Fibroblast of the aortic adventitia (primary cell): ENCODE data around the gene DST. TPM values are rescaled to one million over a fixed set of nuclear protein-coding genes. Genes with fewer than 3 reads are reported as not detected.
A peak's percentile ranks its signal among the peaks of the same experiment; 100 is the strongest.

Experiments
- DNase-seq: peaks from one replicate; pipeline ENCODE4 v3.0.0-alpha.2; 2010; ENCODE audit warnings: low read depth
- H3K4me3 ChIP-seq: 2 replicates; pipeline ENCODE4 v1.5.1; 2011; ENCODE audit warnings: low read depth, mild to moderate bottlenecking, control low read depth, low read length, moderate library complexity
- total RNA-seq: library from RNA; depleted of rRNA; stranded (reverse); fragments of >200 nt; gene quantifications from 2 replicates; pipeline ENCODE4 v1.2.3, GENCODE V29; 2012; ENCODE audit warnings: low replicate concordance
- TF ChIP-seq, protein P1 (sequence below): IDR thresholded peaks from 2 replicates; pipeline ENCODE4 v1.5.1; 2011; ENCODE audit warnings: mild to moderate bottlenecking, low read length, control low read depth, inconsistent platforms; ENCODE audit not compliant: insufficient read depth

The DST gene
- total RNA-seq = 505 and 613 TPM in 2 replicates

DNA sequence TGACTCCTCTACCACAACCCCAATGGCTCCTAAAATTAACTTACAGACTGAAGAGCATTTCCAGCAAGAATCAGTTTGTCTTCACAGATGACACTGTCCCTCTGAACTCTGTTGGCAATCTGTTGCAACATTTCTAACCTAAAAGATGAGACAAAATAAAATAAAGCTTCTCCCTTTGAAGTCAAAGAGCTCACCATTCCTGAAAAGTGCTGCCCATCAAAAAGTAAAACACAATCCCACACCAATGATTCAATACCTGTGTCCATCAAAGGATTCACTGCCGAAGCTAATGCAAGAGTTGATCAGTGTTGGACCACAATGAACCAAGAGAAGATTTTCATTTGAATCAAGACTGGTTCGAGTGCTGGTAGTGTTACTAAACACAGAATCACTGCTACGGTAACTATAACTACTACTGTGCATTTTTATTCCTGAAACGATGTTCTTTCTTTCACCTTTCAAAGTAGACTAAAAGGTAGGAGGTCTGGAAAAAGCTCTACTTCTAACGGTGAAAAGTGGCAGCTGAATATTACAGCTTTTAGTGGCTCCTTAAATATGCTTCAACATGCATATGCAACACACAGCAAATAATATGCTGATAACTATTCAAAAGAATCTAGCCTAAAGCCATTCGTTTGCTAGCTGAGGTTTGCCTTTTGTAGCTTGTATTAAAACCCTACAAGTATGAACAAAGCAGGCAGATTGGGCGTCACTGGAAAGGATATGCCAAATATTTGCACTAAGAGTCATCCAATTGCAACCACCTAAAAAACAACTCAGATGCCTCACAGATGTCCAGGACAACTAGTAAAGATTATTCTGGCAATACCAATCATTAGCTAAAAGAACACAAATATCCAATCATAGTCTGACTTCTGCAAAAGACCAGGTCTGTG, at the start of gene DST:
TSS of gene DST (minus strand) at position 524 of the 896 bp plus-strand sequence.
- no peak within 1 kb of the TSS for H3K4me3 ChIP-seq

DNA sequence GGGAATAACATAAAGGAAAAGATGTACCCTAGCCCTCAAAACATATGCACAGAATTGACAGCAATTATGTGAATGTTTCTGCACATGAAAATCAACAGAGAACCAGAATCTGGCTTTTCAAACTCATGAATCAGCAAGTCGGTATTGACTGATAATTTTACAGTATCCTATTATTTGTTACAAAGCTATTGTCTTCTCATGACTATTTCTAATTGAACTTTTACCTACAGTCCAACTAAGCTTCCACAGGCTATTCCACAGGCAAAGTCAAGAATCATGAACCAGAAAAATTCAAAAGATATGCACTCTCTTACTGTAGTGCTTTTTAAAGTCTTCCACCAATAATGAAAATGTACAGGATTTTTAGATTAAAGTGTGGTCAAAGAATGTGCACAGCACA, 49.1 kb upstream of the DST start:
- H3K4me3 ChIP-seq = peak overlapping the region; percentile 65
- peak; percentile 29 for DNase-seq
- TF ChIP-seq, protein P1, sequence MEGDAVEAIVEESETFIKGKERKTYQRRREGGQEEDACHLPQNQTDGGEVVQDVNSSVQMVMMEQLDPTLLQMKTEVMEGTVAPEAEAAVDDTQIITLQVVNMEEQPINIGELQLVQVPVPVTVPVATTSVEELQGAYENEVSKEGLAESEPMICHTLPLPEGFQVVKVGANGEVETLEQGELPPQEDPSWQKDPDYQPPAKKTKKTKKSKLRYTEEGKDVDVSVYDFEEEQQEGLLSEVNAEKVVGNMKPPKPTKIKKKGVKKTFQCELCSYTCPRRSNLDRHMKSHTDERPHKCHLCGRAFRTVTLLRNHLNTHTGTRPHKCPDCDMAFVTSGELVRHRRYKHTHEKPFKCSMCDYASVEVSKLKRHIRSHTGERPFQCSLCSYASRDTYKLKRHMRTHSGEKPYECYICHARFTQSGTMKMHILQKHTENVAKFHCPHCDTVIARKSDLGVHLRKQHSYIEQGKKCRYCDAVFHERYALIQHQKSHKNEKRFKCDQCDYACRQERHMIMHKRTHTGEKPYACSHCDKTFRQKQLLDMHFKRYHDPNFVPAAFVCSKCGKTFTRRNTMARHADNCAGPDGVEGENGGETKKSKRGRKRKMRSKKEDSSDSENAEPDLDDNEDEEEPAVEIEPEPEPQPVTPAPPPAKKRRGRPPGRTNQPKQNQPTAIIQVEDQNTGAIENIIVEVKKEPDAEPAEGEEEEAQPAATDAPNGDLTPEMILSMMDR = no peak

More for the DNA sequence above, at the start of gene DST:
- TF ChIP-seq, protein P1 = no peak
- peak; percentile 97 for DNase-seq

DNA sequence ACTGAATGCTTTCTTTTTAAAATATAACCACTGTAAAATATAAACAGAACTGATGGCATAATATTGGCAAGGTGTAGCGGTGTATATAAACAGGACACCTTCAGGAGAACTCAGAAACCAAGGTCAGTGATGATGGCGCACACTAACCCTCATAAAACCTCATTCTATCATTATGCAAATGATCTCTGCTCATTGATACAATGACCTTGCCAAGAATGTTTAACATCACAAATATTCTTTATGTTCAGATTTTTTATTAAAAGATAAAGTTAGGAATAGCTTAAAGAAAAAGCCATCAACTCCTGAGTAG, 48.6 kb upstream of the DST start:
- H3K4me3 ChIP-seq = peak overlapping the region; percentile 65
- DNase-seq = no peak
- TF ChIP-seq, protein P1 = no peak

DNA sequence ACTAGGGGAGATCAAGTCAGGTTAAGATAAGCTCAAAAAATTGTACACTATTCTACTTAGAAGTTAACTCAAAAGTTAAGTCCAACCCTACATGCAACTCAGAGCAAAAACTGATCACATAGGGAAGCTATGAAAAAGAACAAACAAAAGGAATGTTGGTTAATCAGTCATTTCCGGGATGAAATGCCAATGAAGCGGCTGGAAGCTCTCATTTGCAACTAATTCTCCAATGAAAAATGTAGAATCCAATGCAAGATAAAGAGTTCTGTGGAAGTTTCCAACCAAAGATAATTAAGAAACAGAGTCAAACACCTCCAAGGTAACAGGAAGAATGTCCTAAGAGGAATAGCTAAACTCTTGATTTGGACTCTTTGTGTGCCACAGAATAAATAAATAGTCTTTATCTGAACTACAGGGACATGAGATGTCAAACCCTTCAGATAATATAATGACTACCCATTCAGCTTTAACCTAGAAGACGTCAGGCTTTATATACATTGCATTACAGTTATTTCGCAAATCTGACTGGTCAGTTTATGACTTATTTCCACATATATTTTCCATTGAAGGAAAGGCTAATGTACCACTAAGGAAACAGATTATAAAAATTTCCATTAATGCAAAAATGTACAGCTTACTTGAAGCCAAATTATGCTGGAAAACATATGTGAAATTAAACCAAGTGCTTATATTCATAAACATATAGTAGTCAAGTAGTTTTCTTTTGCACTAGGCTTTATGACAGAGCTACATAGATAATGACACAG, 48.0 kb upstream of the DST start:
- peak overlapping the region; percentile 65 for H3K4me3 ChIP-seq
- DNase-seq = peak; percentile 88
- TF ChIP-seq, protein P1 = no peak

DNA sequence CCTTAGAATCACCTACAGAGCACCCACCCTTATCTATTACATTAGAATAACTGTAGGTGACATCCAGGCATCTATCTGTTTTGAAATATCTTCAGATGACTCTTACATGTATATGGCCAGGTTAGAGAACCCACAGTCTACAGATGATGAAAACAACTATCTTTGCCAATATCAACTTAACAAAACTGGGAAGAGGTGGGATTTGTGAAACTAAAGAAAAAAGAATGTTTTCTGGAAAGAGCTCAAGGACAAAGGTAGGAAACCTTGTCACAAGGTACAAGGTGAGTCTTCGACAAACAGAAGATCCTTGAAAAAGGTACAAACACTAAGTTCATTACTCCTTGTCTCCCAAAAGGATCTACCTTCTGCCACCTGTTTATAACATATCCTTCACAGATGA, 47.0 kb upstream of the DST start:
- peak overlapping the region; percentile 65 for H3K4me3 ChIP-seq
- DNase-seq = no peak
- TF ChIP-seq, protein P1 = no peak

DNA sequence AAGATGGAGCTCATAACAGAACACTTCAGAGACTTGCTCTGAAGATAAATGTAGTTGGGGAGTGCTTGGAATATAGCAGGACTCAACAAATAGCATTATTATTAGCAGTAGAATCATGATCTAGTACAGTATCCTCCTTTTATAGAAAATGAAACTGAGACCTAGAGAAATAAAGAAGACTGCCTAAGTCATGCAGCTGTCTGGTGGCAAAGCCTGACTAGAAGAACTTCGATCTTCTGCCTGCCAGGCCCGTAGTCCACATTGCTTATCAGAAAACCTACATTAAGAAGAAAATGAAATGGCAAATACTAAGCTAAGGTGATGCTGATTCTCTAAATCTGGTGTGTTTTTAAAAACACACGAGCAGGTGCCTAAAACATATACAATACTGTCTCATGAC, 46.4 kb upstream of the DST start:
- DNase-seq = no peak
- TF ChIP-seq, protein P1 = no peak
- H3K4me3 ChIP-seq = peak overlapping the region; percentile 19
